NCI-H526 (cell line): ENCODE results near the gene PI16.

Source experiments
- DNase-seq, 2 experiments: peaks; one replicate each; lab custom pipeline; 2025; lab: John Stamatoyannopoulos, UW

Gene PI16

DNA sequence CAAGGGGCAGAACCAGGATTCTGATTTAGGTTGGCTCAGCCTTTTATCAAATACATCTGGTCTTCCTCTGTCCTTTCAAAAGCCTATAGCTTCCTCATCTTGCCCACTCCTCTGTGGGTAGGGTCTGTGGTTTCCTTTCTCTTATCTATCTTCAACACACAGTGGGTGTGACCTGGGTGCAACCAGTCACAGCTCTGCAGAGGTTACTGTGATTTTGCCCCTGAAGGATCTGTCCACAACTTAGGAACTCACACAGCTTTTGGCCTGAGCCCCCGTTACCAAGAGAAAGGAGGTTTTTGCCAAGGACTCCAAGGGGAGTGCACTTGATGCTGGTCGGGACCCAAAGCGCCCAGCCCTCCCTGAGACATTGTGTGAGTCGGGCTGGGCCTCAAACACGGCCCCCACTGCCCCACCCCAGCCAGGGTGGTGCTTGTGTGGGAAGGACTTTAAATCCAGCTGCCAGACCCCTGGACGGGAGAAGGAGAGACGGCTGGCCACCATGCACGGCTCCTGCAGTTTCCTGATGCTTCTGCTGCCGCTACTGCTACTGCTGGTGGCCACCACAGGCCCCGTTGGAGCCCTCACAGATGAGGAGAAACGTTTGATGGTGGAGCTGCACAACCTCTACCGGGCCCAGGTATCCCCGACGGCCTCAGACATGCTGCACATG lies at the start of gene PI16:
Gene PI16, plus strand, starts transcription at position 477 of the 670 bp plus-strand sequence. Its CDS starts 23 bp downstream, at position 500.
- no peak for DNase-seq

GRCh38 chr6:36904851-36905393 lies 49.6 kb upstream of the PI16 start:
- no peak for DNase-seq

GRCh38 chr6:36906539-36907325 lies 47.8 kb upstream of the PI16 start:
- DNase-seq = no peak

- DNase-seq = no peak
Observed at GRCh38 chr6:36907781-36908180, 46.8 kb upstream of the PI16 start.

DNA sequence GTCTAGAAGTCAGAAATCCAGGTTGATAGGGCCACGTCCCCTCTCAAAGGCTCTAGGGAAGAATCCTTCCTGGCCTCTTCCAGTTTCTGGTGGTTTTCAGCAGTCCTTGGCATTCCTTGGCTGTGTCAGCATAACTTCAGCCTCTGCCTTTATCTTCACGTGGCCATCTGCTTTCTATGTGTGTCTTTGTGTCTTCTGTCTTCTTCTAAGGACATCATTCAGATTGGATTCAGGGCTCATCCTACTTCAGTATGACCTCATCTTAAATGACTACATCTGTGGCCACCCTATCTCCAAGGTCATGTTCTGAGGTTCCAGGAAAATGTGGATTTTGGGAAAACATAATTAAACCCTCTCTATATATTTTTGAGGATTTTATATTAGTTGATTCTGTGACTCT lies 45.8 kb upstream of the PI16 start:
- no peak for DNase-seq

GRCh38 chr6:36912030-36912454 lies 42.5 kb upstream of the PI16 start:
- no peak for DNase-seq

DNA sequence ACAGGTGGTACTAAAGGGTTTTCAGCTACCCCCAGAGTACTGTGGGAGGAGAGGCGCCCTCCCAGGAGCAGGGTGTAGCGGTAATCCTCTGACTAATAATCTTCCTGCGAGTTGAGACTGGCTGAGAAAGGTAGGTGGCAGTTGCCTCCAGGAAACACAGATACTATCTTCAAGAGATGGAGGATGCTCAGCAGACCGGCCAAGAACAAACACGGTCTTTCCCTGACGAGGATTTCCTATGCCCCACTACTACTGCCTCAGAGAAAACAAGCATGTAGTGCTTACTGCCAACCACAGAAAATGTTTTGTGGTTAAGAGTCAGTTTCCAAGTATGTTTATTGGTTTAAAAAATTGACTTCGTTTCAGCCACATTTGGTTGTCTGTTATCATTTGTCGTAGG lies 42.0 kb upstream of the PI16 start:
- DNase-seq = no peak

GRCh38 chr6:36913082-36913481 lies 41.5 kb upstream of the PI16 start:
- no peak for DNase-seq

- peak in 1 of 2 experiments; percentile 29 for DNase-seq
Observed at GRCh38 chr6:36914227-36914794, 40.2 kb upstream of the PI16 start.

GRCh38 chr6:36915599-36915998 lies 38.9 kb upstream of the PI16 start:
- DNase-seq = no peak

DNA sequence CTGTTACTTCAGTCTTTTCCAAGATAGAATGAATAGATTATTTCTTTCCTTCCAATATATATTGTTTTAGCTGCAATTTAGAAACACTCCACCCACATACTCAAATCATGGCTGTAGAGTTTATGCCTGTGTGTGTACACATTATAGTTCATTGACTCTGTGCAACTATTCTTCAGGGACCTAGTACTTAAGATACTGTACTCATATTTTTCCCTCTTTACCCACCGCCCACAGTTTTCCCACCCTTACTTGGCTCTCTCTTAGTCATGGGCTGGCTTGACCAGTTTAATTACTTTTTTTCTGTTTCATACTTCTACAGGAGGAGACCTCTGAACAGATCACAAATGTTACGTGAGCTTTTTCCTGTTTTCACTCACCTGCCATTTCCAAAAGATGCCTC lies 38.4 kb upstream of the PI16 start:
- DNase-seq = no peak

DNA sequence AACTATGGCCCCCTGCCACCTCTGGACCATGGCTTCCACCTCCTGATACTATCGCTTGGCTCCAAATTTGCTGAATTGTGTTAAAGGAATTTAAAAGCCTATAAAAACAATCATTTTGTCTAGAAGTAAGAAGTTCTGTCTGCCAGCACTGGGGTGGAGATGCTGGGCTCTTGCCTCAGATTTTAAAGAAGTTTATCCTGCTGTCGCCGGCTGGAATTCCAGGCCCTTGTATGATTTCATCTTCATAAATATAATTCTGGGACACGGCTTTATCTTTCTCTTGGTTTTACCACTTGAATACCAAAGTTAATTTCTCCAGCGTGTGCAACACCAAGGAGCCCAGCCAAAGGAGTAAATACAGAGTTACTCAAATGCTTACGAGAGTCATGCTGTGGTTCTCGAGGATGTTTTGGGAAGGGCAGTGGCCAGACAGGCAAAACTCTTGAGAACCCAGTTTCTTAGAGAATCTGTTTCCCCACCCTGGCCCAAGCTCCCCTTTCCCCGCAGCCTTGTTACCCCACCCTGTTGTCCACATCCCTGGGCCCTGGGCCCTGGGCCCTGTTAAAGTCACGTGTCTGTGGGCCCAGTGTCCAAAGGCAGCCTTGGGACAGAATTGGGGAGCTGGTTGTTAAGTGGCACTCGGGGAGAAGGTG lies 36.9 kb upstream of the PI16 start:
- DNase-seq = no peak

GRCh38 chr6:36920049-36920448 lies 34.5 kb upstream of the PI16 start:
- no peak for DNase-seq

GRCh38 chr6:36920546-36920945 lies 34.0 kb upstream of the PI16 start:
- no peak for DNase-seq

- DNase-seq = no peak
Observed at GRCh38 chr6:36924131-36924530, 30.4 kb upstream of the PI16 start.

GRCh38 chr6:36924778-36925374 lies 29.7 kb upstream of the PI16 start:
- DNase-seq = no peak

- no peak for DNase-seq
Observed at GRCh38 chr6:36925809-36926208, 28.7 kb upstream of the PI16 start.

- DNase-seq = no peak
Observed at GRCh38 chr6:36926708-36927513, 27.6 kb upstream of the PI16 start.

DNA sequence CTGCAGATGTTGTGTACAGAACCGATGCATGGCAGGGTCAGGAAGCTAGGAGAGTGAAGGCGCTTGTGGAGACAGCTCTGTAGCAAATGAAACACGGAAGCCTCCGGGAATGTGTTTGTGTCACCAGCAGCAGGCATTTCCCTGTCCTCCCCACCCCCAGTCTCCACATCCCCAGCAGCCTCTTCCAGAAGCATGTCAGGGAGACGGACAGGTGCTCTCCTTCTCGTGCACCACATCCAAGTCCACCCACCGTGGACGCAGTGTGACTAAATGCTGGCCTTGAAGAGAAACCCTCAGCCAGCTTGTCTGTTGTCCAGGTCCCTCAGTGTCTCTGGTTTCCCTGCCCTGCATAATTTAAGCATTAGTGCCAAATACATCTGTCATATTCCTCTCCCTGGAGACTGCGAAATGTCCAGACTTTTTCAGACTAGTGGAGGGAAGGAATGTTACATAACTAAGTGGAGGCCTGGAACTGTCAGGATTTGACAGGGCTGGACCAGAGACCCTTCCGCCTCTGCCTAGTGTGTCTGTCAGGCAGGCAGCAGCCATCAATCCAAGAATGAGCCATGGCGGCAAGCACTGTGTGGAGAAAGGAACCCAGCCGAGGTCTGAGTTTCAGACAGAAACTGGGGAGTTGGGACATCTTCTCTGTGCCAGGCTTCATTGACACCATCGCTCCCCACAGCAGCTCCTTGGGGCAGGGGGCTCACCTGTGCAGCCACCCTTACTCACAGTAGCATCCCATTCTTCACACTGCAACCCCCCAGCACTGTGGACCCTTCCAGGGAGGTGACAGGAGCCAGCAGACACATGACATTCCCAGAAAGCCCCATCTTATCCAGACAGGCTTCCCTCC lies 26.6 kb upstream of the PI16 start:
- DNase-seq = no peak

- no peak for DNase-seq
Observed at GRCh38 chr6:36928547-36928918, 26.0 kb upstream of the PI16 start.
